ENCODE data around the gene CHRDL1.

The CHRDL1 gene

GRCh38 chrX:110743679-110744340 is 51.8 kb downstream of the CHRDL1 start:
- DNase-seq (ENCODE audit: low read depth), result no peak

GRCh38 chrX:110741213-110741796 is 54.3 kb downstream of the CHRDL1 start:
- DNase-seq (ENCODE audit: low read depth), result peak; percentile 79

GRCh38 chrX:110734894-110735541 is 60.6 kb downstream of the CHRDL1 start:
- peak; percentile 81 for DNase-seq (ENCODE audit: low read depth)

- DNase-seq (ENCODE audit: low read depth), result peak; percentile 7
Observed at GRCh38 chrX:110734271-110734670, 61.3 kb downstream of the CHRDL1 start.

- DNase-seq (ENCODE audit: low read depth), result peak; percentile 6
Observed at GRCh38 chrX:110733166-110733565, 62.5 kb downstream of the CHRDL1 start.

- no peak for DNase-seq (ENCODE audit: low read depth)
Observed at GRCh38 chrX:110732266-110732665, 63.4 kb downstream of the CHRDL1 start.

GRCh38 chrX:110723844-110724243 is 71.8 kb downstream of the CHRDL1 start:
- no peak for DNase-seq (ENCODE audit: low read depth)

GRCh38 chrX:110722135-110722534 is 73.5 kb downstream of the CHRDL1 start:
- DNase-seq (ENCODE audit: low read depth), result peak; percentile 8

- no peak for DNase-seq (ENCODE audit: low read depth)
Observed at GRCh38 chrX:110713666-110714065, 82.0 kb downstream of the CHRDL1 start.

GRCh38 chrX:110706446-110706845 is 89.2 kb downstream of the CHRDL1 start:
- peak; percentile 16 for DNase-seq (ENCODE audit: low read depth)

- no peak for DNase-seq (ENCODE audit: low read depth)
Observed at GRCh38 chrX:110703641-110704040, 92.0 kb downstream of the CHRDL1 start.

GRCh38 chrX:110699109-110699508 is 96.5 kb downstream of the CHRDL1 start:
- DNase-seq (ENCODE audit: low read depth), result no peak

- DNase-seq (ENCODE audit: low read depth), result no peak
Observed at GRCh38 chrX:110698696-110699095, 96.9 kb downstream of the CHRDL1 start.

GRCh38 chrX:110692866-110693265 is 102.8 kb downstream of the CHRDL1 start:
- DNase-seq (ENCODE audit: low read depth), result no peak

- DNase-seq (ENCODE audit: low read depth), result no peak
Observed at GRCh38 chrX:110691446-110691845, 104.2 kb downstream of the CHRDL1 start.

- no peak for DNase-seq (ENCODE audit: low read depth)
Observed at GRCh38 chrX:110684653-110685052, 111.0 kb downstream of the CHRDL1 start.

- no peak for DNase-seq (ENCODE audit: low read depth)
Observed at GRCh38 chrX:110683925-110684324, 111.7 kb downstream of the CHRDL1 start.

GRCh38 chrX:110678591-110678990 is 117.0 kb downstream of the CHRDL1 start:
- DNase-seq (ENCODE audit: low read depth), result no peak

GRCh38 chrX:110675886-110676285 is 119.7 kb downstream of the CHRDL1 start:
- no peak for DNase-seq (ENCODE audit: low read depth)

GRCh38 chrX:110671068-110671803 is 124.4 kb downstream of the CHRDL1 start:
- DNase-seq (ENCODE audit: low read depth), result no peak

- no peak for DNase-seq (ENCODE audit: low read depth)
Observed at GRCh38 chrX:110669572-110669971, 126.0 kb downstream of the CHRDL1 start.

GRCh38 chrX:110667706-110668105 is 127.9 kb downstream of the CHRDL1 start:
- DNase-seq (ENCODE audit: low read depth), result no peak
